Measurements from ENCODE around the gene RPN2.

DNA sequence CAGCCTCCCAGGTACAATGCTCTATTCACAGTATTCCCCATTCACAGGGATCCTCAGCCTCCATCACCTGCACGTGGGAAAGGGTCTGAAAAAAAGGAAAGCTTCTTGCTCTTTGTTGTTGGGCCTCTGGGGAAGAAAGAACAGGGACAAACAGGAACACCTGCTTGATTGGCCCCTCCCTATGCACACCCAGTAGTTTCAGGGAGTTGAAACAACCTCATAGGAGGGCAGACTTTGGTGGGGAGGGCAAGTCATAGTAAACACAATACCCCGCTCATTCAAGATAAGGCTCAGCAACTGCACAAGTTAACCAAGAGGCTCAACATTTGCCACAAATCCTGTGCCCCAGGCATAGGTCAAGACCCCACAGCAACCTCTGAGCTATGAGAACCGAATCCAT is 80.7 kb downstream of the RPN2 start:
- TF ChIP-seq ATF7 (IDR thresholded peaks at IDR 0.05; ENCODE audit: low read depth) (no peak), POLR2AphosphoS5 (IDR thresholded peaks at IDR 0.05; ENCODE audit: low read length) (no peak), MXI1 (IDR thresholded peaks at IDR 0.05; ENCODE audit: low read depth, low read length) (no peak), EZH2 (IDR thresholded peaks at IDR 0.05; ENCODE audit: borderline replicate concordance, control insufficient read depth, low read depth, low read length) (no peak), POLR2A (IDR thresholded peaks at IDR 0.05; ENCODE audit: low read depth, low read length) (no peak)
- TF ChIP-seq, protein P1, sequence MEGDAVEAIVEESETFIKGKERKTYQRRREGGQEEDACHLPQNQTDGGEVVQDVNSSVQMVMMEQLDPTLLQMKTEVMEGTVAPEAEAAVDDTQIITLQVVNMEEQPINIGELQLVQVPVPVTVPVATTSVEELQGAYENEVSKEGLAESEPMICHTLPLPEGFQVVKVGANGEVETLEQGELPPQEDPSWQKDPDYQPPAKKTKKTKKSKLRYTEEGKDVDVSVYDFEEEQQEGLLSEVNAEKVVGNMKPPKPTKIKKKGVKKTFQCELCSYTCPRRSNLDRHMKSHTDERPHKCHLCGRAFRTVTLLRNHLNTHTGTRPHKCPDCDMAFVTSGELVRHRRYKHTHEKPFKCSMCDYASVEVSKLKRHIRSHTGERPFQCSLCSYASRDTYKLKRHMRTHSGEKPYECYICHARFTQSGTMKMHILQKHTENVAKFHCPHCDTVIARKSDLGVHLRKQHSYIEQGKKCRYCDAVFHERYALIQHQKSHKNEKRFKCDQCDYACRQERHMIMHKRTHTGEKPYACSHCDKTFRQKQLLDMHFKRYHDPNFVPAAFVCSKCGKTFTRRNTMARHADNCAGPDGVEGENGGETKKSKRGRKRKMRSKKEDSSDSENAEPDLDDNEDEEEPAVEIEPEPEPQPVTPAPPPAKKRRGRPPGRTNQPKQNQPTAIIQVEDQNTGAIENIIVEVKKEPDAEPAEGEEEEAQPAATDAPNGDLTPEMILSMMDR (IDR thresholded peaks at IDR 0.05 in 2 of 3, conservative IDR thresholded peaks at IDR 0.05 in 1 of 3; ENCODE audit: control insufficient read depth in 2 of 3, extremely low read depth in 1 of 3, insufficient read depth in 1 of 3, low read depth in 3 of 3, low read length in 3 of 3): no peak
- TF ChIP-seq, protein P2, sequence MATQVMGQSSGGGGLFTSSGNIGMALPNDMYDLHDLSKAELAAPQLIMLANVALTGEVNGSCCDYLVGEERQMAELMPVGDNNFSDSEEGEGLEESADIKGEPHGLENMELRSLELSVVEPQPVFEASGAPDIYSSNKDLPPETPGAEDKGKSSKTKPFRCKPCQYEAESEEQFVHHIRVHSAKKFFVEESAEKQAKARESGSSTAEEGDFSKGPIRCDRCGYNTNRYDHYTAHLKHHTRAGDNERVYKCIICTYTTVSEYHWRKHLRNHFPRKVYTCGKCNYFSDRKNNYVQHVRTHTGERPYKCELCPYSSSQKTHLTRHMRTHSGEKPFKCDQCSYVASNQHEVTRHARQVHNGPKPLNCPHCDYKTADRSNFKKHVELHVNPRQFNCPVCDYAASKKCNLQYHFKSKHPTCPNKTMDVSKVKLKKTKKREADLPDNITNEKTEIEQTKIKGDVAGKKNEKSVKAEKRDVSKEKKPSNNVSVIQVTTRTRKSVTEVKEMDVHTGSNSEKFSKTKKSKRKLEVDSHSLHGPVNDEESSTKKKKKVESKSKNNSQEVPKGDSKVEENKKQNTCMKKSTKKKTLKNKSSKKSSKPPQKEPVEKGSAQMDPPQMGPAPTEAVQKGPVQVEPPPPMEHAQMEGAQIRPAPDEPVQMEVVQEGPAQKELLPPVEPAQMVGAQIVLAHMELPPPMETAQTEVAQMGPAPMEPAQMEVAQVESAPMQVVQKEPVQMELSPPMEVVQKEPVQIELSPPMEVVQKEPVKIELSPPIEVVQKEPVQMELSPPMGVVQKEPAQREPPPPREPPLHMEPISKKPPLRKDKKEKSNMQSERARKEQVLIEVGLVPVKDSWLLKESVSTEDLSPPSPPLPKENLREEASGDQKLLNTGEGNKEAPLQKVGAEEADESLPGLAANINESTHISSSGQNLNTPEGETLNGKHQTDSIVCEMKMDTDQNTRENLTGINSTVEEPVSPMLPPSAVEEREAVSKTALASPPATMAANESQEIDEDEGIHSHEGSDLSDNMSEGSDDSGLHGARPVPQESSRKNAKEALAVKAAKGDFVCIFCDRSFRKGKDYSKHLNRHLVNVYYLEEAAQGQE (IDR thresholded peaks at IDR 0.05; ENCODE audit: low read depth, low read length): no peak
